Hepatocyte (in vitro differentiated cells): ENCODE measurements around the gene AXDND1. TPM values are rescaled to one million over a fixed set of nuclear protein-coding genes. Genes with fewer than 3 reads are reported as not detected.

Source experiments
- DNase-seq: peaks from one replicate; pipeline ENCODE4 v3.0.0-alpha.2; 2016; ENCODE audit warnings: low spot score
- H2AFZ ChIP-seq: fragments of 200-600 bp; sonication (generic); 2 replicates; pipeline ENCODE4 v1.6.0; 2016; ENCODE audit warnings: antibody characterized with exemption, mild to moderate bottlenecking
- H3K27ac ChIP-seq: fragments of 200-600 bp; sonication (generic); 2 replicates; pipeline ENCODE4 v1.5.1; 2016; ENCODE audit warnings: mild to moderate bottlenecking
- H3K27me3 ChIP-seq: fragments of 200-600 bp; sonication (generic); 2 replicates; pipeline ENCODE4 v1.6.1; 2016
- H3K36me3 ChIP-seq: fragments of 200-600 bp; sonication (generic); replicated peaks from 2 replicates; pipeline ENCODE4 v1.5.1; 2016; ENCODE audit warnings: low read depth; ENCODE audit not compliant: insufficient read depth
- H3K4me1 ChIP-seq: fragments of 200-600 bp; sonication (generic); 2 replicates; pipeline ENCODE4 v1.5.1; 2016; ENCODE audit warnings: mild to moderate bottlenecking, moderate library complexity; ENCODE audit not compliant: insufficient read depth
- H3K4me2 ChIP-seq: fragments of 200-600 bp; sonication (generic); 2 replicates; pipeline ENCODE4 v1.6.0; 2016
- H3K4me3 ChIP-seq: fragments of 200-600 bp; sonication (generic); 2 replicates; pipeline ENCODE4 v1.5.1; 2016; ENCODE audit warnings: mild to moderate bottlenecking
- H3K79me2 ChIP-seq: fragments of 200-600 bp; sonication (generic); 2 replicates; pipeline ENCODE4 v1.6.0; 2017; ENCODE audit warnings: mild to moderate bottlenecking
- H3K9me2 ChIP-seq: fragments of 200-600 bp; sonication (generic); replicated peaks from 2 replicates; pipeline ENCODE4 v1.6.0; 2017; ENCODE audit warnings: mild to moderate bottlenecking; ENCODE audit not compliant: insufficient read depth
- H3K9me3 ChIP-seq: fragments of 200-600 bp; sonication (generic); 2 replicates; pipeline ENCODE4 v1.5.1; 2016; ENCODE audit warnings: low read depth, mild to moderate bottlenecking
- H4K20me1 ChIP-seq: fragments of 200-600 bp; sonication (generic); 2 replicates; pipeline ENCODE4 v1.6.0; 2016; ENCODE audit warnings: mild to moderate bottlenecking; ENCODE audit not compliant: insufficient read depth, poor library complexity, severe bottlenecking
- EZH2 ChIP-seq: fragments of 200-600 bp; sonication (generic); IDR thresholded peaks from 2 replicates; pipeline ENCODE4 v1.6.1; 2016; ENCODE audit warnings: antibody characterized with exemption, mild to moderate bottlenecking, borderline replicate concordance
- EZH2phosphoT487 ChIP-seq: fragments of 200-600 bp; sonication (generic); IDR thresholded peaks from one replicate; pipeline ENCODE4 v1.6.1; 2018; ENCODE audit warnings: antibody characterized with exemption, mild to moderate bottlenecking, low read depth, moderate library complexity; ENCODE audit not compliant: unreplicated experiment, severe bottlenecking
- WGBS: methylation state at CpG from one replicate; pipeline ENCODE4 v1.1.6; 2016; ENCODE audit warnings: low lambda C conversion rate; ENCODE audit errors: missing lambda C conversion rate; 5-methylcytosine and 5-hydroxymethylcytosine counted together
- polyA plus RNA-seq: library from polyadenylated mRNA; unstranded; fragments of >200 nt; fragmentation: Nextera tagmentation; extraction: Ambion mirVana; gene quantifications from 2 replicates; pipeline ENCODE4 v1.2.1, GENCODE V29; 2016
- total RNA-seq: library from RNA; depleted of rRNA; stranded (reverse); fragments of >200 nt; gene quantifications from 2 replicates; pipeline ENCODE4 v1.2.3, GENCODE V29; 2014
- TF ChIP-seq, protein P1 (sequence below): fragments of 200-600 bp; sonication (generic); IDR thresholded peaks from 2 replicates; pipeline ENCODE4 v1.5.1; 2016; ENCODE audit warnings: antibody characterized with exemption, mild to moderate bottlenecking; ENCODE audit not compliant: poor library complexity

Gene AXDND1
- total and polyA plus RNA-seq, 2 experiments from 2014 or later, result 0.13 to 0.27 TPM

DNA sequence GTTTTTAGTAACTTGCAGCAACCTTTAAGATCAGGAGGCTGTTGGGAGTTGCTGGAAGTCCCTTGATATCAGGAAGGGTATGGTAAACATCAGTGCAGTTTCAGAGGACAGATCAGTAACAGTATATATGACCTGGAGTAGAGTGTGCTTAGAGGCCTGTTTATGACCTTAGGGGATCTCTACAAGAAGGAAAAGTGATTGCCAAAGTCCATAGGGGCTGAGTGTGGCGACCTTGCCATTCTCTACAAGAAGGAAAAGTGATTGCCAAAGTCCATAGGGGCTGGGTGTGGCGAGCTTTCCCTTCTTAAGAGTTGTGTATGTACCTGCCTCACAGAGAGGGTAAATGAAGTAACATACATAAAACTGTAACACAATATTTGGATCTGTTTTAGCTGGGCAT lies 28.5 kb upstream of the AXDND1 start:
- DNase-seq, result peak; percentile 25
- no peak for TF ChIP-seq EZH2
- TF ChIP-seq EZH2phosphoT487, result no peak
- TF ChIP-seq, protein P1, sequence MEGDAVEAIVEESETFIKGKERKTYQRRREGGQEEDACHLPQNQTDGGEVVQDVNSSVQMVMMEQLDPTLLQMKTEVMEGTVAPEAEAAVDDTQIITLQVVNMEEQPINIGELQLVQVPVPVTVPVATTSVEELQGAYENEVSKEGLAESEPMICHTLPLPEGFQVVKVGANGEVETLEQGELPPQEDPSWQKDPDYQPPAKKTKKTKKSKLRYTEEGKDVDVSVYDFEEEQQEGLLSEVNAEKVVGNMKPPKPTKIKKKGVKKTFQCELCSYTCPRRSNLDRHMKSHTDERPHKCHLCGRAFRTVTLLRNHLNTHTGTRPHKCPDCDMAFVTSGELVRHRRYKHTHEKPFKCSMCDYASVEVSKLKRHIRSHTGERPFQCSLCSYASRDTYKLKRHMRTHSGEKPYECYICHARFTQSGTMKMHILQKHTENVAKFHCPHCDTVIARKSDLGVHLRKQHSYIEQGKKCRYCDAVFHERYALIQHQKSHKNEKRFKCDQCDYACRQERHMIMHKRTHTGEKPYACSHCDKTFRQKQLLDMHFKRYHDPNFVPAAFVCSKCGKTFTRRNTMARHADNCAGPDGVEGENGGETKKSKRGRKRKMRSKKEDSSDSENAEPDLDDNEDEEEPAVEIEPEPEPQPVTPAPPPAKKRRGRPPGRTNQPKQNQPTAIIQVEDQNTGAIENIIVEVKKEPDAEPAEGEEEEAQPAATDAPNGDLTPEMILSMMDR, result no peak
- no peaks in the 10 kb centered on the region for H3K9me3 ChIP-seq
- no peaks in the 10 kb centered on the region for H3K9me2 ChIP-seq
- H3K4me3 ChIP-seq, result no peak overlapping the region
- 89% methylated on average over 2 of the region's 2 CpGs for WGBS
- no peaks in the 10 kb centered on the region for H4K20me1 ChIP-seq
- H3K27me3 ChIP-seq, result no peaks in the 10 kb centered on the region
- no peaks in the 10 kb centered on the region for H3K36me3 ChIP-seq
- no peaks in the 10 kb centered on the region for H3K4me1 ChIP-seq
- no peaks in the 10 kb centered on the region for H3K79me2 ChIP-seq
- no peak overlapping the region for H3K27ac ChIP-seq
- H3K4me2 ChIP-seq, result no peak overlapping the region
- H2AFZ ChIP-seq, result no peak overlapping the region

DNA sequence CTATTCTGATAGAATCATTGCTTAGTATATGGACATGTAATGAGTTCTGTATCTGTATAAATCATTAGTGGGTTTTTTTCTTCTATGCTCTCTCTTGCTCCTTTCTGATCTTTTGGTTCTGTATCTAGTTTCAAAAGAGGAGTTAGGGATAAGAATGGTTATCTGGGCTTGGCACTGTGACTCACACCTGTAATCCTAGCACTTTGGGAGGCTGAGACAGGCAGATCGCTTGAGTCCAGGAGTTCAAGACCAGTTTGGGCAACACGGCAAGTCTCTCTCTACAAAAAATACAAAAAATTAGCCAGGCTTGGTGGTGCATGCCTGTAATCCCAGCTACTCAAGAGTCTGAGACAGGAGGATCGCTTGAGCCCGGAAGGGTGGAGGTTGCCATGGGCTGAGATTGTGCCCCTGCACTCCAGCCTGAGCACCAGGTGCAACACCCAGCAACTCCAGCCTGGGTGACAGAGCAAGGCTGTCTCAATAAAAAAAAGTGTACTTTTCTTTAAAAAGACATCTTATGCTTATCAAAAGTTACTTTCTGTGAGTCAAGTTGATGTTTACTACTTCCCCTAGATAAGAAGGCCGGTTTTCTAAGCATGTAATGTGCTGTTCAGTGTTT lies 27.7 kb upstream of the AXDND1 start:
- Histone ChIP-seq H3K79me2 (no peaks in the 10 kb centered on the region), H3K4me2 (no peak overlapping the region), H3K36me3 (no peaks in the 10 kb centered on the region), H2AFZ (no peak overlapping the region), H3K4me1 (no peaks in the 10 kb centered on the region), H3K4me3 (no peak overlapping the region), H3K27ac (no peak overlapping the region), H3K27me3 (no peaks in the 10 kb centered on the region), H4K20me1 (no peaks in the 10 kb centered on the region), H3K9me2 (no peaks in the 10 kb centered on the region), H3K9me3 (no peaks in the 10 kb centered on the region)
- DNase-seq, result no peak
- WGBS, result 78% methylated on average over 5 of the region's 5 CpGs
- TF ChIP-seq EZH2 (no peak), EZH2phosphoT487 (no peak)
- TF ChIP-seq, protein P1, result no peak

DNA sequence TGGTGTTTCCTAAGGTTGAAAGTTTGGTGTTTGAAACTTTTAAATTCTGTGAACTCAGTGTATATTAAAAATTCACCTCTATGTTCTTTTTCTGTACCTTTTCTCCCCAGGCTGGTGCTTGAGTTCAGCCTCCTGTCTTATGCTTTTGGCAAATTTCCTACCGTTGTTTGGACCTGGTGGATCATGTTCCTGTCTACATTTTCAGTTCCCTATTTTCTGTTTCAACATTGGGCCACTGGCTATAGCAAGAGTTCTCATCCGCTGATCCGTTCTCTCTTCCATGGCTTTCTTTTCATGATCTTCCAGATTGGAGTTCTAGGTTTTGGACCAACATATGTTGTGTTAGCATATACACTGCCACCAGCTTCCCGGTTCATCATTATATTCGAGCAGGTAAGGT lies 24.9 kb upstream of the AXDND1 start:
- no peaks in the 10 kb centered on the region for H3K79me2 ChIP-seq
- H3K27ac ChIP-seq, result no peak overlapping the region
- DNase-seq, result no peak
- H3K4me3 ChIP-seq, result no peak overlapping the region
- H3K4me1 ChIP-seq, result no peaks in the 10 kb centered on the region
- H2AFZ ChIP-seq, result no peak overlapping the region
- no peaks in the 10 kb centered on the region for H3K27me3 ChIP-seq
- H3K9me2 ChIP-seq, result no peaks in the 10 kb centered on the region
- no peaks in the 10 kb centered on the region for H3K9me3 ChIP-seq
- H4K20me1 ChIP-seq, result no peaks in the 10 kb centered on the region
- H3K4me2 ChIP-seq, result no peak overlapping the region
- 98% methylated on average over 5 of the region's 5 CpGs for WGBS
- TF ChIP-seq, protein P1, result no peak
- no peak for TF ChIP-seq EZH2phosphoT487
- TF ChIP-seq EZH2, result no peak
- no peaks in the 10 kb centered on the region for H3K36me3 ChIP-seq
